ENCODE data around the gene RAPGEF2.
"Not testable (repeated sequence)": the region's sequence is repeated elsewhere in the genome, so short reads cannot be mapped to it uniquely, and the experiment has no call there.

Gene RAPGEF2

DNA sequence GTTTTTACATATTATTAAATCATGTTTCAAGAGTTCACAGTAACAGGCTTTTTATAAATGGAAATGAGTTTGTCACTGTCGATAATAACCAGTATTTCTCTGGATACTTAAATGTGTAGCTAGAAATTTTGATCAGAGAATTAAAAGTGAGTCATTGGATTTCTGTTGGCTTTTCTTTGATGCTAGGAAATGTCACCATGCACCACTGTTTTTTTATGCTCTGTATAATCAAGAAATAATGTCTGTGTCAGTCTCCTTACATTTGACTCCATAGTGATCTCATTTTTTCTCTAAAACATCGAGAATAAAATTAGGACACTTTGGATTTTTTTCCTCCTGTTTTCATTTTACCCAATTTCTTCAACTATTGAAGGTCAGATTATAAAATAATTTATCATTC is 234.2 kb downstream of the RAPGEF2 start:
- no peak for DNase-seq

GRCh38 chr4:159341522-159341921 is 238.6 kb downstream of the RAPGEF2 start:
- DNase-seq: no peak

DNA sequence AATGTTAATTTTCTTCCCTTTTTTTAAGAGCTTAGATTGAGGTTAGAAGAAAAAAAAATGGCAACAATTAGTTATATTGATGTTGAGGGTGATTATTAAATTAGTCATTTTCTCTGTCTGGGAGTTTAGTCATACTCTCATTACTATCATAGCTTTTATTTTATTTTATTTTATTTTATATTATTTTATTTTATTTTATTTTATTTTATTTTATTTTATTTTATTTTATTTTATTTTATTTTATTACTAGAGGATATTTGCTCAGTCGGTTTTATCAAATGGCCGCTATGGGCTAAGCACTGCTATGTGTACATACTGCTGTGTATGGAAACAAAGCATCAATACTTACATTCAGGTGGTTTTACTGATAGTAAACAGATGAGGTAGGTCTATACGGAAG is 239.5 kb downstream of the RAPGEF2 start:
- DNase-seq: no peak

GRCh38 chr4:159343116-159343515 is 240.2 kb downstream of the RAPGEF2 start:
- DNase-seq: no peak

GRCh38 chr4:159344877-159345276 is 242.0 kb downstream of the RAPGEF2 start:
- DNase-seq: no peak

DNA sequence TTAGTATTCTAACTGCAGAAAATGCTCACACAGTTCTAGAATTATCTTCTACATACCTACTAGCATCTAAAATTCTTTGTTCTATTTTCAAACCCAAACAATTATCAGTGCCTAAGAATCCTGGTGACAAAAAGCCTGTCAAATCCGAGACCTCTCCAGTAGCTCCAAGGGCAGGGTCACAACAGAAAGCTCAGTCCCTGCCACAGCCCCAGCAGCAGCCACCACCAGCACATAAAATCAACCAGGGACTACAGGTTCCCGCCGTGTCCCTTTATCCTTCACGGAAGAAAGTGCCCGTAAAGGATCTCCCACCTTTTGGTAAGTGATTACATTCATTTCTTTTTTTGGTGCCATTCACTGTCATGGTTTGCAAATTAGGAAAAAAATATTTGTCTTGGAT is 243.8 kb downstream of the RAPGEF2 start:
- DNase-seq: no peak

GRCh38 chr4:159347813-159348212 is 244.9 kb downstream of the RAPGEF2 start:
- no peak for DNase-seq

- DNase-seq: no peak
Measured at GRCh38 chr4:159349332-159349731, 246.5 kb downstream of the RAPGEF2 start.

GRCh38 chr4:159352609-159353008 is 249.7 kb downstream of the RAPGEF2 start:
- DNase-seq: no peak

DNA sequence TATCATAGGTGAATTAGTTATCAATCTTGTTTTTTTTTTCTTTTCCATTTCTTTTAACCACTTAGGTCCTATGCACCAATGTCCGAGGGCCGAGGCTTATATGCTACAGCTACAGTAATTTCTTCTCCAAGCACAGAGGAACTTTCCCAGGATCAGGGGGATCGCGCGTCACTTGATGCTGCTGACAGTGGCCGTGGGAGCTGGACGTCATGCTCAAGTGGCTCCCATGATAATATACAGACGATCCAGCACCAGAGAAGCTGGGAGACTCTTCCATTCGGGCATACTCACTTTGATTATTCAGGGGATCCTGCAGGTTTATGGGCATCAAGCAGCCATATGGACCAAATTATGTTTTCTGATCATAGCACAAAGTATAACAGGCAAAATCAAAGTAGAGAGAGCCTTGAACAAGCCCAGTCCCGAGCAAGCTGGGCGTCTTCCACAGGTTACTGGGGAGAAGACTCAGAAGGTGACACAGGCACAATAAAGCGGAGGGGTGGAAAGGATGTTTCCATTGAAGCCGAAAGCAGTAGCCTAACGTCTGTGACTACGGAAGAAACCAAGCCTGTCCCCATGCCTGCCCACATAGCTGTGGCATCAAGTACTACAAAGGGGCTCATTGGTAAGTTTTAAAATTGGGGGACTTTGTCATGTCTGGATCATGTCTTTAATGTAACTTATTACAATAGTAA is 250.7 kb downstream of the RAPGEF2 start:
- DNase-seq: no peak

GRCh38 chr4:159355466-159355865 is 252.6 kb downstream of the RAPGEF2 start:
- no peak for DNase-seq

GRCh38 chr4:159357350-159357749 is 254.5 kb downstream of the RAPGEF2 start:
- no peak for DNase-seq

- no peak for DNase-seq
Measured at GRCh38 chr4:159358226-159358625, 255.3 kb downstream of the RAPGEF2 start.

DNA sequence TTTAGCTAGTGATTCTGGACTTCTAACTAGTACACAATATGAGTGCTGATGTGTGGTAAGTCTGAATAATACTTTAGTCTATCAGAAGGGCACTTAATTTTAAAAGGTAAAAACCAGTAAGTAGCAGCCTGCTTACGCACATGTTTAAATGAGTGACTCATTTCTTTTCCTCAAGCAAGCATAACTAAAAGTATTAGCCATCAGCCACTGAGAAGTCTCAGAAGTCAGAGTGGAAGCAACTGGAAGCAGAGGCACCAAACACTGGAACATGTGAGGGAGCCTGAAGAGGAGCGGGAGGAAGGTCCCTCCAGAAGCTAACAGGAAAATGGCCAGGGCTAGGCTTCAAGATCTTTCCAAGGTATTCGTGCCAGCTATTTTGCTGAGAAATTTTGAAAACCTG is 257.7 kb downstream of the RAPGEF2 start:
- DNase-seq: no peak

GRCh38 chr4:159363361-159363760 is 260.5 kb downstream of the RAPGEF2 start:
- no peak for DNase-seq

- DNase-seq: no peak
Measured at GRCh38 chr4:159366966-159367780, 264.3 kb downstream of the RAPGEF2 start.

DNA sequence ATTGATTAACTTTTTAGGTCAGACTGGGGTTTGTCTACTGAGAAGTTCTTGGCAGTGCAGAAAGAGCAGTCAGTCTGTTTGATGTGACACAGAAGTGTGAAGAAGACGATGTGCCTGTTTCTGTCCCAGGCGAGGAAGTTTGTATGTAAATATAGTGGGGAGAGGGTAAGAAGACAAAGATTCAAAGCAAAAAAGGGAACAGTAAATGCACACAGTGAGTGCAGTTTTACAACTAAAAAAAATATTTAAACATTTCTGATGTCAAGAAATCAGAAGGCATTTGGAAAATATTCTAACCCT is 264.9 kb downstream of the RAPGEF2 start:
- DNase-seq: no peak

GRCh38 chr4:159368320-159368719 is 265.4 kb downstream of the RAPGEF2 start:
- no peak for DNase-seq

- no peak for DNase-seq
Measured at GRCh38 chr4:159369256-159369655, 266.4 kb downstream of the RAPGEF2 start.

GRCh38 chr4:159370286-159370685 is 267.4 kb downstream of the RAPGEF2 start:
- no peak for DNase-seq

GRCh38 chr4:159374749-159375530 is 272.1 kb downstream of the RAPGEF2 start:
- no peak for DNase-seq

DNA sequence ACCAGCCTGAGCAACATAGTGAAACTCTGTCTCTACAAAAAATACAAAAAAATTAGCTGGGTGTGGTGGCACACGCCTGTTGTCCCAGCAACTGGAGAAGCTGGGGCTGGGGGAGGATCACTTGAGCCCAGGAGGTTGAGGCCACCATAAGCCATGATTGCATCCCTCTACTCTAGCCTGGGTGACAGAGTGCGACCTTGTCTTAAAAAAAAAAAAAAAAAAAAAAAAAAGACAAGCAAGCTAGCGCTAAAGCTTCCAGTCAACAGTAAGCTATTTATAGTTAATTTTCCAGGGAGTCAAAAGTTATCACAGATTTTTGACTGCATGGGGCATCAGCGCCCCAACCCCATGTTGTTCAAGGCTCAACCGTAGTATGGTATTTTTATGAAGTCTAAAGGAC is 273.4 kb downstream of the RAPGEF2 start:
- DNase-seq: no peak

- no peak for DNase-seq
Measured at GRCh38 chr4:159378056-159378616, 275.3 kb downstream of the RAPGEF2 start.

DNA sequence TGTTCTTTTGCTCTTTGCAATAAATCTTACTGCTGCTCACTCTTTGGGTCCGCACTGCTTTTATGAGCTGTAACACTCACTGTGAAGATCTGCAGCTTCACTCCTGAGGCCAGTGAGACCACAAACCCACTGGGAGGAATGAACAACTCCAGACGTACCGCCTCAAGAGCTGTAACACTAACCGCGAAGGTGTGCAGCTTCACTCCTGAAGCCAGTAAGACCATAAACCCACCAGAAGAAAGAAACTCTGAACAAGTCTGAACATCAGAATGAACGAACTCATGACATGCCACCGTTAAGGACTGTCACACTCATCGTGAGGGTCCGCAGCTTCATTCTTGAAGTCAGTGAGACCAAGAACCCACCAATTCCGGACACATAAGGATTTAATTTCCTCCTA is 276.2 kb downstream of the RAPGEF2 start:
- DNase-seq: not testable (repeated sequence)
